ENCODE results near the gene PPEF2. TPM values are rescaled to one million over a fixed set of nuclear protein-coding genes. Genes with fewer than 3 reads are reported as not detected.

Gene PPEF2
- total RNA-seq, 1 experiment from 2014 or later = not detected

DNA sequence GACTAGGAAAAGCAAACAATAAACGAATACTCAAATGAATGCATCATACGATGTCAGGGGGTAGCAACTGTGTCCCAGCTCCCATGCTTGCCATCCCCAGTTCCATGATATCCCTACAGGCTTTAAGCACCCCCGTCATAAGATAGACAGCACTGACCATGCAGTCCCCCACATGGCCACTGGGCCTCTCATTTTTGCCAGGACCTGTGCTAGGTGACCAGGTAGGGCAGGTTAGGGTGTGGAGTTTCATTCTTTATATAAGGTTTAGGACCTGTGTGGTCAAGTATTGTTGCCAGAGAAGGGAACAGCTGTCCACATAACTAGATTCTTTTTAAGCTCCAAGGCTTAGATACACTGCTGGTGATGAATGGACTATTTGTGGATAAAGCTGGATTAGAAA, 9.7 kb downstream of the PPEF2 start:
- H3K27ac ChIP-seq (ENCODE audit: low read length) = no peak overlapping the region
- H3K27me3 ChIP-seq (ENCODE audit: control insufficient read depth, insufficient read depth, low read length) = no peaks in the 10 kb centered on the region
- intact Hi-C loops (cut with micrococcal nuclease; ENCODE audit: unreplicated experiment) (no loop called here), in situ Hi-C loops (cut with HindIII; ENCODE audit: low pct_unique_long_range_greater_than_20kb, low sequenced_read_pairs) (no loop called here)
- POLR2A ChIA-PET = no interaction called here
- DNase-seq (ENCODE audit: low read depth, low spot score) (no peak), ATAC-seq (no peak)
- no TSS peak for BruUV-seq (replicated peaks)
- H3K36me3 ChIP-seq (ENCODE audit: control insufficient read depth, insufficient read depth, low read length) = no peaks in the 10 kb centered on the region
- CTCF ChIA-PET = interaction anchor here (0.6 kb wide), 1 partner anchor 20 kb away, joined by 4 read pairs; no protein-coding TSS in a partner anchor
- TF ChIP-seq TCF7L2 (IDR thresholded peaks at IDR 0.05; ENCODE audit: low read depth, low read length) (no peak), CTCF (IDR thresholded peaks at IDR 0.05) (0 out of 2 replicates have a peak, but pooled peaks have one; percentile 24)
- no peaks in the 10 kb centered on the region for H3K4me1 ChIP-seq (ENCODE audit: control insufficient read depth, insufficient read depth, low read length)
- H3K4me3 ChIP-seq (ENCODE audit: low read depth in 2 of 2, low read length in 2 of 2) = no peak overlapping the region
- H3K9me3 ChIP-seq (ENCODE audit: control insufficient read depth, insufficient read depth, low read depth, low read length) = no peaks in the 10 kb centered on the region

- in situ Hi-C loops (cut with HindIII; ENCODE audit: low pct_unique_long_range_greater_than_20kb, low sequenced_read_pairs) = no loop called here
- CTCF ChIA-PET = no interaction called here
- ATAC-seq = no peak
These were observed 10.6 kb downstream of the PPEF2 start for GRCh38 chr4:75891611-75892010.

More at GRCh38 chr4:75891611-75892010, 10.6 kb downstream of the PPEF2 start:
- Histone ChIP-seq H3K4me3 (ENCODE audit: low read depth in 2 of 2, low read length in 2 of 2) (no peak overlapping the region), H3K4me1 (ENCODE audit: control insufficient read depth, insufficient read depth, low read length) (no peaks in the 10 kb centered on the region), H3K27ac (ENCODE audit: low read length) (no peak overlapping the region), H3K36me3 (ENCODE audit: control insufficient read depth, insufficient read depth, low read length) (no peaks in the 10 kb centered on the region), H3K27me3 (ENCODE audit: control insufficient read depth, insufficient read depth, low read length) (no peaks in the 10 kb centered on the region), H3K9me3 (ENCODE audit: control insufficient read depth, insufficient read depth, low read depth, low read length) (no peaks in the 10 kb centered on the region)
- no TSS peak for BruUV-seq (replicated peaks)
- TF ChIP-seq TCF7L2 (IDR thresholded peaks at IDR 0.05; ENCODE audit: low read depth, low read length) (no peak), CTCF (IDR thresholded peaks at IDR 0.05) (no peak), POLR2AphosphoS5 (IDR thresholded peaks at IDR 0.05; ENCODE audit: low read depth, low read length) (no peak), REST (IDR thresholded peaks at IDR 0.05; ENCODE audit: insufficient read depth in 1 of 2, low read depth in 2 of 2, low read length in 1 of 2) (no peak), SIN3A (IDR thresholded peaks at IDR 0.05; ENCODE audit: borderline replicate concordance, insufficient read depth, low read depth, low read length) (no peak)
- DNase-seq (ENCODE audit: low read depth, low spot score) = no peak
- intact Hi-C loops (cut with micrococcal nuclease; ENCODE audit: unreplicated experiment) = no loop called here
- POLR2A ChIA-PET = no interaction called here
